Amniotic epithelial cell (primary cell): ENCODE measurements around the gene ABLIM2.

Source experiments
- DNase-seq: peaks from one replicate; pipeline ENCODE4 v3.0.0-alpha.2; 2010; ENCODE audit warnings: low read depth

Gene ABLIM2

GRCh38 chr4:8174970-8175369 is 16.4 kb upstream of the ABLIM2 start:
- DNase-seq, result no peak

- DNase-seq, result peak; percentile 21
Observed at GRCh38 chr4:8173492-8174242, 15.1 kb upstream of the ABLIM2 start.

DNA sequence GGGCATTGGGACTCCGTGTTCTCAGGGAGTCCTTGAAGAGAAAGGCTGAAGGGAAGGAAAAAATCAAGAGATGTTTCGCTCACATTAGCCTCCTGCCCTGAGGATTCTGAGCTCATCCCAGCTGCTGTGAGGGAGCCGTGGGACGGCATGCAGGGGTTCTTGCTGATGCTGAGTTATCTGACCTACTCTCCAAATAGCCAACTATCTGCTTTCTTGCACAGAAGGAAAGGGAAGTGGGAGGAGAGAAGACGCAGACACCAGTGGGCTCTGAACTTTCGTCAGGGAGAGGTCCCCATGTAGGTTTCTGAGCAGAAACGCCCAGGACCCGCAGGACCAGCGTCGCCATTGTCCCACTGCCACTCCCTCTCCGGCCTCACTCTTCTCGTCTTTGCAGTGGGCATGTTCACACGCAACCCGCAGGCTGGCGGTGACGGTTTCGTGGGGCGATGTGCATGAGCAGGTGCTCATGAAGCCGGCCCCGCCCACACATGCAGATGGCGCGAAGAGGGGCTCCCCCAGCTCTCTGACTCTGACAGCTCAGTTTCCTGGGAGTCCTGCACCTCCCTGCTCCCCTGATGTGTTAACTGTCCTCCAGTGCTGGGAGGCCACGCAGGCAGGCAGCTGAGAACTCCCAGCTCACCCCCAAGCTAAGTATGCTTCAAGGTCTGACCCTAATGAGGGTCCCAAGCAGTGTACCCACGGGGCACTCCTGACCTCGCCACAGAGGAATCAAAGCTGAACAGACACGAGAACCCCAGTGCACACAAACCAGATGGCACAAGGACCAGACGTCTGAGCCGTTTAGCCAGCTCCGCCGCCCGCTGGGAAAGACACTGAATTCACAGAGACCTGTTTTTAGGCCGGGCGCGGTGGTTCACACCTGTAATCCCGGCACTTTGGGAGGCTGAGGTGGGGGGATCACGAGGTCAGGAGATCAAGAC is 13.6 kb upstream of the ABLIM2 start:
- no peak for DNase-seq

GRCh38 chr4:8171266-8171665 is 12.7 kb upstream of the ABLIM2 start:
- DNase-seq, result no peak

DNA sequence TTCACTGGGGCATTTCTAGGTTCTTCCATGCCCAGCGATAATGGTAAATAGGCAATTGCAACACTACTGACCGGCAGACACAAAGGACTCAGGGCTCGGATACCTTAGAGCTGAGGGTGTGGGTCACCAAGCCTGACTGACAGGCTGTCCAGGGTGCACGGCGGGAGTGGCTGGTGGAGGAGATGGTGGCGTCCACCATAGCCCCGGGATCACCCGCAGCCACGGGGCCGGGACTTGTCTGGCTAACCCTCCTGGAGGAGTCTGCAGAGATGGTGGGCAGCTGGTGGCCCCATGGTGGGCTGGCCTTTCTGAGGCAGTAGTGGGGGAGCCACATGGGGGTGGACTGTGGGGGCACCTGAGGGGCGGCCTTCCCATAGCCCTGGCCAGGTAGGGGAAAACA is 11.7 kb upstream of the ABLIM2 start:
- no peak for DNase-seq

DNA sequence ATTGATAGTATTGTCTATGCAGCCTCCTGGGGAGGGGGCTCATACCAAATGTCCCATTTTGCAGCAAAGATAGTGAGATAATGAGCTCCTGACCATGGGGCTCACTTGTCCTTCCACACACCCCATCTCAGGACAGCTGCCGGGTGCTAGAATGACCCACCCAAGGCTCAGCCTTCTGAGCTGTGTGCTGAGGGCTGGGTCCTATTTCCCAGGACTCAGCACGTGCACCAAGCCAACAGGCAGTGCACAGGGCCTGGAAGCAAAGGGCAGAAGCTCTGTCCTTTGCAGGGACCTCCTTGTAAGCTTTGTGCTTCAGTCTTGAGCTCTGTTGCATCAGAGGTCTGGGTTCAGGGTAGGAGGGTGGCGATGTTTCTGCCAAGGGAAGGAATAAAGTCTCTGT is 11.2 kb upstream of the ABLIM2 start:
- DNase-seq, result no peak

DNA sequence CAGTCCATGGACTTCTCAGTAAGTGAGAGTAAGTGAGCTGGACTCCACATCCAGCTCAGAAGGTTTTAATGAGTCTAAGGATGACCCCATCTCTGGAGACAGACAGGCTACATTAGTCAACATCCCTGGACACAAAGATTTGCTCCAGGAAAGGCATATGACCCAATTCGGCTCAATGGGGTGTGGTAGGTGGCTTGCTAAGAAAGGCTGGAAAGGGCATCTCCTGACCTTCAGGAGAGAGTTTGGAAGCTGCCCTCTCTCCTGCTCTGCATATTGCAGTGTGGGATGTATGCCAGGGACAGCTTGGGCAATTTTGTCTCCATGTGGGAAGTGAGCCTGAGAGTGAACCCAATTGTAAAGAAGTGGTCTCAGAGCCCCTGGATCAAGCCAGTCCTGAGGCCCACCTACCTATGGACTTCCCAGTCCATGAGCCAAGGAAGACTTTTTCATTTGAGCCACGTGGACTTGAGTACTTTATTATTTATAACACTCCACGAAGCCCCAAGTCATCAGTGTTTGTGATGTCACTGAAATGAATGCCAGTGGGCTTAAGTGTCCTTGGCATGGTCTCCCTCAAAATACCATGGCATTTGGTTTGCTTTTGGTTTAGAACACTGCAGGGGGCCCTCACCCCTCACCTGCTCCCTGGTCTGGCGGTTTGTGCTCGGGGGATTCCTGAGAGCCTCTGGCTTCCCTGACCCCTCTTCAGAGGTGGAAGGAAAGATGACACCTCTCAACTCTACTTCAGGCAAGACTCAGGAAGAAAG is 10.4 kb upstream of the ABLIM2 start:
- DNase-seq, result no peak

- DNase-seq, result no peak
Observed at GRCh38 chr4:8168232-8168631, 9.6 kb upstream of the ABLIM2 start.

DNA sequence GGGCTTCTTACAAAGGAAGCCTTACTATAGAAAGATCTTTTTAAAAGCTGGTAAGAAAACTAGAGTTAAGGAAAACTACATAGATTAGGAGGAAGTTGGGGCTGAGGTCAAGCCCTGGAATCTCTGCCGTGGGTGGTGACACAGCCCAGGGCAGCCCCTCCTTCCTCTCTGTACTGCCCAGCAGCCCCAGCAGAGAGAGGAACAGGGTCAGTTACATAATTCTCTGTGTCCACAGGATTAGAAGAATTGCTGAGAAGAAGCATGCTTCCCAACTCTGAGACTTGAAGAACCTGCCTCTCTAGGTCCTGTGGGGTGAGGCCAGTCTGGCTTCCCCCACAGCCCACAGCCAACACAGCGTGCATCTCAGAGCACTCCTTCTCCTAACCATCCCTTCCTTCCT is 9.2 kb upstream of the ABLIM2 start:
- DNase-seq, result peak; percentile 40

DNA sequence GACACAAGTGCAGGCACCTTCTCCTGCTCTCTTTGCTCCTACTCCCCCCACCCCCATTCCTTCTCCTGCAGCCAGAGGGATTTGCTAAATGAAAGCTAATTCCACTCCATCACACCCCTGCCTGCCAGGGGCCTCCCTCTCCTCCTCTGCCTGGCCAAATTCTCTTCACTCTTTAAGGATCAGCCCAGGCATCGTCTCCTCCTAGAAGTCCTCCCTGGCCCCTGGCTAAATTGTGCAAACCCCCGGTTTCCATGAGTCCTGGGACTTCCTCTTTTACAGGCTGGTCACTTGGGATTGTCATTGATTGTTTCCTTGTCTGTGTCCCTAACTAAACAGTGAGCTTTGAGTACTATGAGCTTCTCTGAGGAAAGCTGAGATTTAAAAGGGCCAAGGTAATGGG is 8.7 kb upstream of the ABLIM2 start:
- DNase-seq, result no peak

DNA sequence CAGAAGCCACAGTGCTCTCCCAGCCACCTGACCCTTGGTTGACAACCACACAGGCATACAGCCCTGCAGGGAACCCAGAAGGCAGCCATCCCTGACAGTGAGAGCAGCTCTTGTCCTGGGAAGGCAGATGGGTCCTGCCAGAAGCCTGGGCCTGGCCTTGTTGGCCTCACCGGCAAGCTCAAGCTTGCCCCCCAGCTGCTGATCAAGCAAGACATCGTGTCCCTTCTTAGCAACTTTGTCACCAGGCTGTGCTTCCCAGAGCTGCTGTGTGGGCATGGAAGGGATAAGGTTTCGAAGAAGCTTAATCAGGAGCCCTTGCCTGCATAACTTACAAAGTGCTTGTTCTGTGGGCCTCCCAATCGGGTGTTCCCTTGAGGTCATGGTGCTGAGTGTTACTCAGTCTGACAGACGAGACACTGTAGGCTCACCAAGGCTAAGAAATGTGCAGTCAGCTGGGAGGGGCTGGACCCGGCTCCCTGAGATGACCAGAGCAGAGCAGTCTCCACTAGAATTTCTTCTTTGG is 6.8 kb upstream of the ABLIM2 start:
- DNase-seq, result no peak

DNA sequence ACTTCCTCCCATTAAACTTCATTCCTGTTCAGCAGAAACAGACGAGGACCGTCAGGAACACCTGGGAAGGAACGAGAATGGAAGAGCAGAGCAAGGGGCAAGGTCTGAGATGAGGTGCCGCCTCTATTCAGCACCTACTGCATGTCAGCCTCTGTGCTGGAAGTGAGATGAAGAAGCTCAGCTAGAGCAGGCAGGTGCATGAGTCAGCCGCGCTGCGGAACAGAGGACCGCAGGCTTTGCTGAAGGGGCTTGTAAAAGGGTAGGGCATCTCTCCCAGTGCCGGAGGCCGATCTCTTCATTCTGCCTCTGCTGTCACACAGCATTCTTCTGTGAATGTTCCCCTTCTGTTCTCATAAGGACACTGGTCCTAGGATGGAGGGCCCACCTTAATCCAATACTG is 6.1 kb upstream of the ABLIM2 start:
- DNase-seq, result no peak

DNA sequence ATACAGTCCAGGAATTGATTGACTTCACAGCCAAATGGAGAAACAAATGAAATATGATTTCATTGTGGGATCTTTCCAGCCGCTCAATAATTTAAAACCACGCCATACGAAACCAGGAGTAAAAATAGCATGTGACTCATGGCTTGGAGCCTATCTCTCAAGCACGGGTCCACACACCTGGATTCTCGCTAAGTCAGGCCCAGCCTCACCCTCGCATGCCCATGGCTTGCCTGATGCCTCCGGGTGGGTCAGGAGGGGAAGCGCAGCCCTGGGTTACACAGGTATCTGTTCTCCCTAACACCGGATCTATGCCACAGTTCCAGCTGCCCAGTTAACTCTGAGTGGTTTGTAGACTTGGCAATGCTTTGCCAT is 5.6 kb upstream of the ABLIM2 start:
- DNase-seq, result no peak

DNA sequence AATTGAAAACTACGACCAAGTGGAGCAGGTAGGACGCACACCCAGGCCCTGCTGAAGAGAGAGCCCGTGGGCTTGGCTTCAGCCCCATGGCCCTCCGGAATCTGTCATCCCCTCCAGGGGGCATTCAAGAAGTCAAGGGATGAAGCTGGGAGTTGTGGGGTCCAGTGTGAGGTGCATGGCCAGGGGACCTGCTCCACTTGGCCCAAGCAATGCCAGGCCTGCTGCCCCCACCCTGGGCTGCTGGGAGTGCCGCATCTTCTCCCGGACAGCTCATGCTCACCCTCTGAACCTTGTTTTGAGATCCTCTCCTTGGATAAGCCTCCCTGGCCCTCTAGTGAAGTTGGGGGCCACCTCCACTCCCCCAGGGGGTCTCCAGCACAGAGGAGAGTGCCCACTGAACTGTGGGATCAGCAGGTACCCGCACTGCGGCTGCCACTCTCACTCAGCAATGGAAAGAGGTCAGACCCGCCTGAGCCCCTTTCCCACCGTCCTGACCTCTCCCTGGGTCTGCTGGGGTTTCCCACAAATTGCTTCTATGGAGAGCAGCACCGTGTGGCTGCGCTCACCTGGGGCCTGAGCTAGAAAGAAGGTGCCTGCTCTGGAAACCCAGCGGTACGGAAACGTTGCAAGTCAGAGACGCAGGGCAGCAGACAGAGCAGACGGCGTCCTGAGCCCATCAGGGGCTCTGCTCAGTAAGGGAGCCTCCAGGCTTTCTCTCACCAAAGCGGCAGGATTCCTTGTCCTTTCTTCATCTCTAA is 5.0 kb upstream of the ABLIM2 start:
- DNase-seq, result no peak

GRCh38 chr4:8163026-8163425 is 4.4 kb upstream of the ABLIM2 start:
- DNase-seq, result no peak

- no peak for DNase-seq
Observed at GRCh38 chr4:8162625-8163024, 4.0 kb upstream of the ABLIM2 start.

DNA sequence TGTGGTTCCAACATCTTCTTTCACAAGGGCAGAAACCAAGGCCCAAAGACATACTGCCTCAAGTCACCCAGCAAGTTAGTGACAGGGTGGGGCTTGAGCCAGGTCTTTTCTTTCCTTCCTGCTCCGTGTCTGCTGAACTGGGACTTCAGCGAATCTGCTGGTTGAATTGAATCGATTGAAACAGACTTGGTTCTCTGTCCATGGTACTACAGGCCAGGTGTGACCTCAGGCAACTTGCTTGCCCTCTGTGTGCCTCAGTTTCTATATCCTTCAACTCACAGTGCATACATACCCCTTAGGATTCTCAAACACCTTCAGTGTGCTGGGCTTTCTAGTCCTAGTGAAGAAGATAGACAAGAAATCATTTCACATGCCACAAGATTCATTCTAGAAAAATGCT is 2.0 kb upstream of the ABLIM2 start:
- no peak for DNase-seq

DNA sequence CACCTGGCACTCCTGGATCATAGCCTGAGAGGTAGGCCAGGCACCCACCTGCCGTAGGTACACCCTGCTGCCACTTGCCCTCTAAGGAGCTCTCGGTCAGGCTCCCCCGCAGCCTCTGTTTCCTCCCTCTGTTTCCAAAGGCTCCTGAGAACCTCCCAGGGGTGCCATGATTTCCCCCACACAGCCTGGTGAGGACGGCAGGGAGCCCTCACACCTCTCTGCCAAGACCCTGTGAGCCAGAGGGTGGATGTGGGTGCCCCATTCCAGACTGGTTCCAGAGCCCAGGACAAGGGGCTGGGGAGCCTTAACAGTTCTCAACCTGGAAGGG is 1.6 kb upstream of the ABLIM2 start:
- DNase-seq, result no peak

DNA sequence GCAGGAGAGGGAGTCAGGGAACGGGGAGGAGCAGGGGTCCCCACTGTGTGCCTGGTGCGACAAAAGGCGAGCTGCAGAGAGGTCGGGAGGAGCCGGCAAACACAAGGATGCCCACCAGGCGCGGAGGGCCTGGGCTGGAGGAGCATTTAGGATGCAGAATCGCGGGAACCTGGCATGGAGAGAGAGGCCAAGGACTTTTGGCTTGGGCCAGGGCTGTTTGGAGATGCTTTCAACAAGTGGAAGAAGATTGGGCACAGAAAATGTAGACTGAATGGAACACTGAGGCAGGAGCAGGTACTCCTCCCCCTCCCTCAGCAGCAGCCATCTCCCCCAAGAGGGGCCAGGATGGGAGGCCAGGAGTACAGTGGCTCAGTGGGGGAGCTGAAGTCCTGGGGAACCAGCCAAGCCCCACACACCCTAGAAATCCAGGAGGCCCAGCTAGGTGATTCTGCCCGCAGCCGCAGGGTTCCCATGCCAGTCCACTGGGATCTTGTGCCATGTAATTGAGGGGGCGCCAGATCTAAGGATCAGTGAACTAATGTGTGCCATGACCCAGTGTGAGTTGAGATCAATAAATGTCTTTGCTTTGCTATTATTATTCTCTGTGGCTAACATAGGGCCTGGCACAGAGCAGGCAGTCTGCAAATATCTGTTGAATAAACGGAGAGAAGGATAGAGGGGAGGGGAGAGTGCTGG is 1.1 kb upstream of the ABLIM2 start:
- no peak for DNase-seq

DNA sequence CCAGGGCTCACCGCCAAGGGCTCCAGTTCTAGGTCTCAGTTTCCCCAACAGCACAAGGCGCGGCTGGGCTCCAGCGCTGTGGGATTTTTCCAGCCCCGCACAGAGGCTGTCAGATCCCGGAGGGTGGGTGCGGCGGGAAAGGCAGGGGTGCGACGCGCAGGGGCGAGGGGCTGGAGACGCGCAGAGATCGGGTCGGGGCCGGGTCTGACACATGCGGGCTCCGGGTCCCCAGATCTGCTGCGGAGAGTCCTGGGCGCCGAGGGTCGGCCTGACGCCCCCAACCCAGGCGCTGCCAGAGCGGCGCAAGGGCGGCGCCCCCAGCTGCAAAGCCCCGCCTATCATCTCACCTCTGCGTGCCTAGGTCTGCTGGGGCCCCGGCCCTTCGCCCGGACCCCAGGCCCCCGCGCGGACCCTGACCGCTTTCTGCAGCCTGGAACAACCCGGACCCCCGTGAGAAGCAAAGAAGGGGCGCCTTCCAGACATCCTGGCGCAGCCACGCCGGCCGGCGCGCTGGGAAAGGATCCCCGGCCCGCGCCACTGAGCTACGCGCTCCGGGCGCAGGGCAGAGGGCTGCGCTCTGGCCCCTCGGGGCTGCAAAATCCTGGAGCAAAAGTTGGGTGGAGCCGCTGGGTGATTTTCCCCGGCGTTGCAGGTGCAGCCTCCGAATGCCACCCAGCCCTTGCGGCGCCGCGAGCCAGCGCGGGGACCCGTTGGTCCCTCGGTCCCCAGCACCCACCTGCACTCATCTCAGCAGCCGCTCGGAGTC is 486 bp downstream of the ABLIM2 start:
- DNase-seq, result no peak
